HepG2 (cell line): ENCODE data around the gene MYCBPAP.

ENCODE experiments used
- ASH2L ChIP-seq: fragments of 300-600, 200-600 bp; sonication (generic); IDR thresholded peaks from 2 replicates; pipeline ENCODE4 v1.7.0; 2017; ENCODE audit warnings: low read depth, mild to moderate bottlenecking, moderate library complexity, mixed read lengths, low read length; ENCODE audit not compliant: insufficient read length
- EED ChIP-seq: sonication (generic); formaldehyde crosslinking; IDR thresholded peaks from 2 replicates; pipeline ENCODE4 v1.5.0; 2020; ENCODE audit warnings: mild to moderate bottlenecking, missing genetic modification reagents
- FOXM1 ChIP-seq: sonication (generic); formaldehyde crosslinking; IDR thresholded peaks from 2 replicates; pipeline ENCODE4 v1.5.0; 2020; ENCODE audit warnings: missing genetic modification reagents
- HMG20A ChIP-seq: IDR thresholded peaks from 2 replicates; pipeline ENCODE4 v1.6.1; 2016; ENCODE audit warnings: borderline replicate concordance
- KDM1A ChIP-seq: IDR thresholded peaks from 2 replicates; pipeline ENCODE4 v1.6.1; 2016; ENCODE audit warnings: missing compliant biosample characterization
- MYC ChIP-seq: sonication (generic); formaldehyde crosslinking; IDR thresholded peaks from 2 replicates; pipeline ENCODE4 v1.9.0; 2021; ENCODE audit warnings: missing genetic modification reagents, borderline replicate concordance
- NFRKB ChIP-seq: fragments of 450-650 bp; IDR thresholded peaks from 2 replicates; pipeline ENCODE4 v1.6.1; 2017
- PHB2 ChIP-seq: fragments of 450-650 bp; IDR thresholded peaks from 2 replicates; pipeline ENCODE4 v1.6.1; 2018; ENCODE audit not compliant: partially characterized antibody
- ZNF382 ChIP-seq: sonication (generic); formaldehyde crosslinking; IDR thresholded peaks from 2 replicates; pipeline ENCODE4 v1.5.0; 2020; ENCODE audit warnings: missing genetic modification reagents, mild to moderate bottlenecking, borderline replicate concordance
- TF ChIP-seq, protein P1 (sequence below): sonication (generic); formaldehyde crosslinking; IDR thresholded peaks from 2 replicates; pipeline ENCODE4 v1.5.0; 2020; ENCODE audit warnings: mild to moderate bottlenecking, missing genetic modification reagents, moderate library complexity
- TF ChIP-seq, protein P2 (sequence below): sonication (generic); formaldehyde crosslinking; IDR thresholded peaks from 2 replicates; pipeline ENCODE4 v1.8.0; 2022; ENCODE audit warnings: mild to moderate bottlenecking, missing genetic modification reagents, borderline replicate concordance
- TF ChIP-seq, protein P3 (sequence below): sonication (generic); formaldehyde crosslinking; IDR thresholded peaks from 2 replicates; pipeline ENCODE4 v1.5.1; 2020; ENCODE audit warnings: mild to moderate bottlenecking, missing genetic modification reagents

GRCh38 chr17:50521514-50521913 is 13.3 kb downstream of the MYCBPAP start:
- TF ChIP-seq, protein P1, sequence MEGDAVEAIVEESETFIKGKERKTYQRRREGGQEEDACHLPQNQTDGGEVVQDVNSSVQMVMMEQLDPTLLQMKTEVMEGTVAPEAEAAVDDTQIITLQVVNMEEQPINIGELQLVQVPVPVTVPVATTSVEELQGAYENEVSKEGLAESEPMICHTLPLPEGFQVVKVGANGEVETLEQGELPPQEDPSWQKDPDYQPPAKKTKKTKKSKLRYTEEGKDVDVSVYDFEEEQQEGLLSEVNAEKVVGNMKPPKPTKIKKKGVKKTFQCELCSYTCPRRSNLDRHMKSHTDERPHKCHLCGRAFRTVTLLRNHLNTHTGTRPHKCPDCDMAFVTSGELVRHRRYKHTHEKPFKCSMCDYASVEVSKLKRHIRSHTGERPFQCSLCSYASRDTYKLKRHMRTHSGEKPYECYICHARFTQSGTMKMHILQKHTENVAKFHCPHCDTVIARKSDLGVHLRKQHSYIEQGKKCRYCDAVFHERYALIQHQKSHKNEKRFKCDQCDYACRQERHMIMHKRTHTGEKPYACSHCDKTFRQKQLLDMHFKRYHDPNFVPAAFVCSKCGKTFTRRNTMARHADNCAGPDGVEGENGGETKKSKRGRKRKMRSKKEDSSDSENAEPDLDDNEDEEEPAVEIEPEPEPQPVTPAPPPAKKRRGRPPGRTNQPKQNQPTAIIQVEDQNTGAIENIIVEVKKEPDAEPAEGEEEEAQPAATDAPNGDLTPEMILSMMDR (CRISPR knock-in tag): no peak
- TF ChIP-seq HMG20A (CRISPR knock-in tag) (no peak), EED (CRISPR knock-in tag) (no peak), NFRKB (no peak), ASH2L (no peak), KDM1A (CRISPR knock-in tag) (no peak), MYC (CRISPR knock-in tag) (no peak), FOXM1 (CRISPR knock-in tag) (no peak), ZNF382 (no peak), PHB2 (no peak)
- TF ChIP-seq, protein P2, sequence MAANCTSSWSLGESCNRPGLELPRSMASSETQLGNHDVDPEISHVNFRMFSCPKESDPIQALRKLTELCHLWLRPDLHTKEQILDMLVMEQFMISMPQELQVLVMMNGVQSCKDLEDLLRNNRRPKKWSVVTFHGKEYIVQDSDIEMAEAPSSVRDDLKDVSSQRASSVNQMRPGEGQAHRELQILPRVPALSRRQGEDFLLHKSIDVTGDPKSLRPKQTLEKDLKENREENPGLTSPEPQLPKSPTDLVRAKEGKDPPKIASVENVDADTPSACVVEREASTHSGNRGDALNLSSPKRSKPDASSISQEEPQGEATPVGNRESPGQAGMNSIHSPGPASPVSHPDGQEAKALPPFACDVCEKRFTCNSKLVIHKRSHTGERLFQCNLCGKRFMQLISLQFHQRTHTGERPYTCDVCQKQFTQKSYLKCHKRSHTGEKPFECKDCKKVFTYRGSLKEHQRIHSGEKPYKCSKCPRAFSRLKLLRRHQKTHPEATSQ (CRISPR knock-in tag): no peak
- TF ChIP-seq, protein P3, sequence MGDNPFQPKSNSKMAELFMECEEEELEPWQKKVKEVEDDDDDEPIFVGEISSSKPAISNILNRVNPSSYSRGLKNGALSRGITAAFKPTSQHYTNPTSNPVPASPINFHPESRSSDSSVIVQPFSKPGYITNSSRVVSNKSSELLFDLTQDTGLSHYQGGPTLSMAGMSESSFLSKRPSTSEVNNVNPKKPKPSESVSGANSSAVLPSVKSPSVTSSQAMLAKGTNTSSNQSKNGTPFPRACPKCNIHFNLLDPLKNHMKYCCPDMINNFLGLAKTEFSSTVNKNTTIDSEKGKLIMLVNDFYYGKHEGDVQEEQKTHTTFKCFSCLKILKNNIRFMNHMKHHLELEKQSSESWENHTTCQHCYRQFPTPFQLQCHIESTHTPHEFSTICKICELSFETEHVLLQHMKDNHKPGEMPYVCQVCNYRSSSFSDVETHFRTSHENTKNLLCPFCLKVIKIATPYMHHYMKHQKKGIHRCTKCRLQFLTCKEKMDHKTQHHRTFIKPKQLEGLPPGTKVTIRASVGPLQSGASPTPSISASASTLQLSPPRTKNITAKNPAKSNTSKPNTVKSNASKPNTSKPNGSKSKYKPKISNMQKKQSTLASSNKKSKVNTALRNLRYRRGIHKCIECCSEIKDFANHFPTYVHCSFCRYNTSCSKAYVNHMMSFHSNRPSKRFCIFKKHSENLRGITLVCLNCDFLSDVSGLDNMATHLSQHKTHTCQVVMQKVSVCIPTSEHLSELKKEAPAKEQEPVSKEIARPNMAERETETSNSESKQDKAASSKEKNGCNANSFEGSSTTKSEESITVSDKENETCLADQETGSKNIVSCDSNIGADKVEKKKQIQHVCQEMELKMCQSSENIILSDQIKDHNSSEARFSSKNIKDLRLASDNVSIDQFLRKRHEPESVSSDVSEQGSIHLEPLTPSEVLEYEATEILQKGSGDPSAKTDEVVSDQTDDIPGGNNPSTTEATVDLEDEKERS (CRISPR knock-in tag): no peak
